HG02759 (cell line): ENCODE measurements around the gene MTMR4.
"Not testable (repeated sequence)": the region's sequence is repeated elsewhere in the genome, so short reads cannot be mapped to it uniquely, and the experiment has no call there.

ENCODE experiments used
- ATAC-seq: cut with Tn5 transposase; IDR thresholded peaks from one replicate; pipeline ENCODE4 v1.9.1; 2021; ENCODE audit warnings: mild to moderate bottlenecking, moderate library complexity; ENCODE audit not compliant: unreplicated experiment

Gene MTMR4

DNA sequence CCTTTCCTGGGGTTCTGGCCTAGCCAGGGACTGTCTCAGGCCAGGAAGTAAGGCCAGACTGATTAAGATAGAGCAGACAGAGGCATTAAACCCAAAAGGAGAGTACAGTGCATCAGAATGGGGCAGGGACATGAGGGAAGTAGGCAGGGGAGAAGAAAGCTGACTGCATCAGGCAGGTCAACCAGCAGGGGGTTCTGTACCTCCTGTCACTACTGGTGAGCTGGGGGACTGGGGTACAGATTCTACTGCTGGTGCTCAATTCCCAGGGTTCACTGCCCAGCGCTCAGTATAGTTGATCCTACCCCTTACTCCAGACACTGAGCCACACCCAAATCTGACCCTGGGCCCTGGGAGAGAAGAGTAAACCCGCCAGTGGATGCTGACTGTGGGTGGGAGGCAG is 12.9 kb upstream of the MTMR4 start:
- no peak for ATAC-seq

- no peak for ATAC-seq
Measured at GRCh38 chr17:58525239-58525638, 10.8 kb upstream of the MTMR4 start.

DNA sequence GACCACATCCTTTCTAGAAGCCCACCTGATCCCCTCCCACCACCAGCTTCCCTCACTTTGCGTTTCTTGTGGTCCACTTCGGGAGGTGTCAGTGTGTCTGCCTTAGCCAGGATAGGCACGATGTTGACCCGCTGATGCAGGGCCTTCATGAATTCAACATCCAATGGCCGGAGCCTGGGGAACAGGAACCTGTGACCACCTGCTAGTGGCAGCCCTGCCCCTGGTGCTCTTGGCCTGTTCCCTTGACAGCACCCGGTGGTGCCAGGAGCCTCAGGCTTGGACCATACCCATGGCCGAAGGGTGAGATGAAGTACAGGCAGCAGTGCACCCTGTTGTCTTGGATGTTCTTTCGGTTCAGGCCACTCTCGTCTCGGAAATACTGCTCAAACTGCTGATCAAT is 7.2 kb upstream of the MTMR4 start:
- ATAC-seq = no peak

GRCh38 chr17:58520843-58521430 is 6.5 kb upstream of the MTMR4 start:
- ATAC-seq = no peak

DNA sequence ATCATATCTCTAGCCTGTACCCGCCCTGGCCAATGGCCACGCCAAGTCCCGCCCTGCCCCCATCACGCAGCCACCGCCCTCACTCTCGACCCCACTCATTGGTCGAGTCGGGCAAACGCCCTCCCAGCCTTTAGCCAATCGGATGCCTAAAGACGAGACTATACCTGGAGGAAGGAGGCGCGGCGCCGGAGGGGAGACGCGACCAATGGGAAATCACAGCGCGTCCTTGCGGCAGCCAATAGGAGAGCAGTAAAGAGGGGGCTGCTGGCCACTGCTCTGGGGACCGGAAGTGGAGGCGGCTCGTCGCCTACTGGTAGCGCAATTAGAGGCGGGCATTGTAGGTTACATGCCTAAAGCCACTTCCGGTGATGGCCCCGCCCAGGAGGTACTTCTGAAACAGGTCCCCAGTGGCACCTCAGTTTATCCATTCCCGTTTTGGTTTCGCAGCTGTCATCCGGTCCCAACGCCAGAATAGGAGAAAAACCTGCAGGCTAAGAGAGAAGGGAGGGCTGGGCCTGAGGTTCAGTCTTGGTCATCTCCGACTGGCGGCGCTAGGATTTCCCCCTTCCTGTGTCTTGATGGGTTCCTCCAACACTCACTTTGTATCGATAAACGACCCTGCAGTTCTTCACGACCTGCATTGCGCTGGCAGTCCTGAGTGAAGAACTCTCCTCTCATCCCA is 3.6 kb upstream of the MTMR4 start:
- ATAC-seq = peak; percentile 86

DNA sequence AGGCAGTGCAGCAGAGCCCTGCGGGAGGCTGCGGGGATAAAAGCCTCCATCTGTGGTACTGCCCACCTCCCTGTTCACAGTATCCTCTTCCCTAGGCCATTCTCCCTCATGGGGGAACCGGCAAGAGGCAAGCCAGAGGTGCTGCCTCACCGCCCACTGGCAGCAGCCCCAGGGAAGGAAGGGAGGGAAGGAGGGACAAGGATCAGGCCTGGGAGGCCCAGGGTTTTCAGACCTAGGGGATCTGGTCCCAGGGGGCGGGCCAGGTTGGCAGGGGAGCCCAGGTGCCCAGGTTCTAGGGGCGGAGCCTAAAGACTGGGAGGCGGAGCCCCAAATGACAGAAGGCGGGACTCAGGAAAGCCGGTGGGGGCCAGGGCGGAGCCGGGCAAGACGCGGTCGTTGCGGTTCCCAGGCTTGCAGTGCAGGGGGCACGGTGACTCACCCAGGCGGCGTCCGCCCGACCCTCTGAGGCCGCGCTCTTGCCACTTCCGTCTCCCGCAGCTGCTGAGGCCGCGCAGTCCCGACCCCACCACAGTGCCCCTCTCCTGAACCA is 3.0 kb upstream of the MTMR4 start:
- ATAC-seq = no peak

DNA sequence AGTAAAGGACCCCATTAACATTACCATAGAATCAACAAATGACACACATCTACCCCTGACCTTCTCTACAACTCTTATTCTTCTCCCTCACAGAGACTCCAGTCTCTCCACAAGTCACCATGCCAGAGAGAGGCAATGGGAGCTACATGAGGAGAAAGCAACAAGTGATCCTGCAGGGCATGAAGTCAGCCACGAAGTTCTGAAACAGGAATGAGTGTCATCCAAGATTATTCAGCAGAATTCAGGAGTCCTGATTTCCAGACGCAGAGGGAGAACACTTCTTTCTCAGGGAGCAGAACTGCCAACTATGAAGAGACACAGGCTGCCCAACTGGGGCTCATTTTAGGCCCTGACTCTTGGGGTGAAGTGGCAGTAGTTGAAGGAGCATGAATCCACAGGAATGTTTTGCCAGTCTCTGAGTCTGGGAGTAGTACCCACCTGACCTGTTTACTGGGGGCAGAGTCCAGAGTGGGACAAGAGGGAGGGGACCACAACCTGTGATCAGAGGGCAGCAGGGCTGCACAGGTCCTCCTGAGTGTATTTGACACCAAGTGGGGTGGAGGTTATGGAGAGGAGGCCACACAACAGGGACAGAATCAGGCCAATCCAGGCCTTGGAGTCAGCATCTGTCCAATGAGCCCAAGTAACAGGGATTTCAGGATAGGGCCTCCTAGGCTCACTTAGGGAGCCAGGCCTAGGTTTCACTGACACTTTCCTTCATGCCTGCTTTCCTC is 2.4 kb upstream of the MTMR4 start:
- ATAC-seq = no peak

DNA sequence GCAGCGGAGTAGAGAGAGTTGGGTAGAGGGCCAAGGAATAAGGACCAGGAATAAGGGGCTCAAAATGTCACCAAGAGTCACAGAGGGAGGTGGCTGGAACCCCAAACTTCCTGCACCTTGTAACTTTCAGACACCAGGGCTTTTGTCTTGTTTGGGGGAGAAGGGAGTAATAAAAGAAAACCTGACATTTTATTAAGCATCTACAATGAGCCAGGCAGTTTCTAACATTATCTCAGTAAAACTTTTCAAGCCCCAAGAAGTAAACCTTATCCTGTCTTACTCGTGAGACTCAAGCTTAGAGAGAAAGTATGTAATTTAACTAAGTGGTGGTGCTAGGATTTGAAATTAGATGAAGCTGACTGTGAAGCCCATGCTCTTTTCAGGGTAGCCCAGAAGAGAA is 848 bp upstream of the MTMR4 start:
- ATAC-seq = no peak

DNA sequence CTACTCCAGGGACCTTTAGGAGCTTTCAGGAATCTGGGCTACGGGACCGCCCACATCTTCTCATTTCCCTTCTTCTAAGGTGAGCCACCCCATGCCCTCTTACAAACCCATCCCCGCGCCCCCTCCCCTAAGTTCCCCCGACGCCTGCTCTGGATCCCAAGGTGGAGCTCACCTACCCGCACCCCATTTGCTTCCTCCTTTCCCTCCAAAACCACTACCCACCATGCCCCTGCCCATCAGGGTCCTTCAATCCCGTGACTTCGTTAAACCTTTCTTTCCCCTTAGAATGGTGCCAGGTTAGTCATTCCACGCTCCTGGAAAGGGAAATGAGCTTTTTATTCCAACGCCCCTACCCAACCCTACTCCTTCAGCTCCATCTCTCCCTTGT is 326 bp upstream of the MTMR4 start:
- ATAC-seq = no peak

GRCh38 chr17:58513267-58513964 is 1.0 kb downstream of the MTMR4 start:
- ATAC-seq = no peak

DNA sequence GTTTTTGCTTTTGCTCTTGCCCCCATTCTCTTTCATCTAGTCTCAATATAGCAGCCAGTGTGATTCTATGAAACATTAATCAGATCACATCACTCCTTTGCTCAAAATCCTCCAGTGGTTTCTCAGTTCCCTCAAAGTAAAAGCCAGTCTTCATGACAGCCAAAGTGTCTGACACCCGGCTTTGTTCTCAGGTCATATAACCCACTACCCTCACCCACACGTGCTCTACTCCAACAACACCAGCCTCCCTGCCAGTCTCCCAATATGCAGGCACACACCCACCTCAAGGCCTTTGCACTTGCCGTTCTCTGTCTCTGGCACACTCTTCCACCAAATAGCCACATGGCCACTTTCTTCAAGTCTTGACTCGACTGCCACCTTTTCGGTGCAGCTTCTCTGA is 4.4 kb downstream of the MTMR4 start:
- ATAC-seq = no peak

GRCh38 chr17:58508341-58509067 is 5.9 kb downstream of the MTMR4 start:
- ATAC-seq = no peak

DNA sequence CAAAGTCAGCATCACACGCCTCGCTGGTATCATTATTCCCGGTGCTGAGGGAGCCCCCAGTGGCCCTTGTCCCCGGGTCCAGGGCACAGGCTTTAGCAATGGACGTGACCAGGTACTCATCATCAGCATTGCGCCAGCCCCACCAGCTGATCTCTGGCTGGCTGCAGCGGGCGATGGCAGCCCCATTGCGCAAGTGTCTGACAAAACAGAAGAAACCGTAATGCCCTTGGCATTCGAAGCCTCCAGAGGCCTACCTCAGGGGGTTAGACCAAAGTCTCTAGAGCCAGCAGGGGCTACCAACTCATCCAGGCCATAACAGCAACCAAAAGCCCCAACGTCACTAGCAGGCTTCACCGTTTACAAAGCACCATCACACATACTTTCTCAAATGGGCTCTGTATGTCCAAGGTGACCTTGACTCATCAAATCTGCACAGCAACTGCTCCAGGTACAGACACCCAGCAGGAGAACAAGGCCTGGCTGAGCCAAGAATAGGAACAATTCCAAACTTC is 7.3 kb downstream of the MTMR4 start:
- no peak for ATAC-seq

- no peak for ATAC-seq
Measured at GRCh38 chr17:58506354-58507080, 7.9 kb downstream of the MTMR4 start.

GRCh38 chr17:58504826-58505351 is 9.5 kb downstream of the MTMR4 start:
- peak; percentile 91 for ATAC-seq

- ATAC-seq = no peak
Measured at GRCh38 chr17:58503866-58504265, 10.6 kb downstream of the MTMR4 start.

GRCh38 chr17:58503134-58503533 is 11.3 kb downstream of the MTMR4 start:
- not testable (repeated sequence) for ATAC-seq

GRCh38 chr17:58501451-58501850 is 13.0 kb downstream of the MTMR4 start:
- ATAC-seq = no peak

DNA sequence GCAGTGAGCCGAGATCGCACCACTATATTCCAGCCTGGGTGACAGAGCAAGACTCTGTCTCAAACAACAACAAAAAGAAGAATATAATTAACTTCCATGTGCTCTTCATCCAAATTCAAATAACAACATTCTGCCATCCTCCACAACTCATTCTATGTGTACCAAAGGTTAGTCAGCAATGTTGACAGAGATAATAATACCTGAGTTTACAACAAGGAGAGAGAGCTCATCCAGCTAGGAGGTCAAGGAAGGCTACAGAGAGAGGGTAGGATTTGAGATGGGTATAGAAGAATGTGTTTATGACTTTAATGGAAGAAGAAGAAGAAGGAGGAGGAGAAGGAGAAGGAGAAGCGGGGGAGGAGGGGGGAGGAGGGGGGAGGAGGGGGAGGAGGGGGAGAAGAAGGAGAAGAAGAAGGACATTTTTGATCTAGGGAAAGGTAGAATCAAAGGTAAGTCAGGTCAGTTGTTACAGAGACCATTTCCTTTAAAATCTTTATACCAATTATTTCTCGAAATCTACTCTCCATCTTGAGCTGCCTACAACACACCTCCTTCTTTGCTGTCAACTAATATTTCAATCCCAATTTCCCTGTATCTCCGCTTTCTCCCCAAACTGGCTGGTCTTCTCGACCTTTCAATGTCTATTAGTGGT is 16.1 kb downstream of the MTMR4 start:
- no peak for ATAC-seq
